Astrocyte (in vitro differentiated cells and primary cell): Measurements from ENCODE around the gene RGL1. TPM values are rescaled to one million over a fixed set of nuclear protein-coding genes. Genes with fewer than 3 reads are reported as not detected.

Experiments
- DNase-seq: peaks from one replicate; pipeline ENCODE4 v3.0.0-alpha.2; 2010; ENCODE audit warnings: low read depth
- FAIRE-seq: peaks from 2 replicates; lab custom pipeline; 2011; peaks lifted over from hg19 to GRCh38; lab: Jason Lieb, UNC
- H2AFZ ChIP-seq: 2 replicates; pipeline ENCODE4 v1.6.0; 2012; ENCODE audit warnings: low read depth, low read length, inconsistent platforms
- H3K27ac ChIP-seq: 2 replicates; pipeline ENCODE4 v1.5.1; 2011; ENCODE audit warnings: low read depth, low read length, inconsistent platforms
- H3K27me3 ChIP-seq: 2 replicates; pipeline ENCODE4 v1.6.0; 2011; ENCODE audit warnings: low read length, inconsistent platforms; ENCODE audit not compliant: insufficient read depth
- H3K36me3 ChIP-seq: 2 replicates; pipeline ENCODE4 v1.5.1; 2011; ENCODE audit warnings: low read length, inconsistent platforms; ENCODE audit not compliant: insufficient read depth
- H3K4me1 ChIP-seq: 2 replicates; pipeline ENCODE4 v1.5.1; 2011; ENCODE audit warnings: low read length, inconsistent platforms; ENCODE audit not compliant: insufficient read depth
- H3K4me2 ChIP-seq: 2 replicates; pipeline ENCODE4 v1.6.0; 2012; ENCODE audit warnings: low read length, inconsistent platforms
- H3K4me3 ChIP-seq: 2 replicates; pipeline ENCODE4 v1.5.1; 2011; ENCODE audit warnings: low read depth, mild to moderate bottlenecking, low read length, inconsistent platforms; ENCODE audit not compliant: insufficient read depth
- H3K79me2 ChIP-seq: 2 replicates; pipeline ENCODE4 v1.6.0; 2012; ENCODE audit warnings: mild to moderate bottlenecking, low read length, inconsistent platforms; ENCODE audit not compliant: insufficient read depth
- H3K9ac ChIP-seq: 2 replicates; pipeline ENCODE4 v1.6.0; 2012; ENCODE audit warnings: mild to moderate bottlenecking, low read length, inconsistent platforms
- H3K9me3 ChIP-seq: 2 replicates; pipeline ENCODE4 v1.5.1; 2012; ENCODE audit warnings: low read depth, mild to moderate bottlenecking, low read length, inconsistent platforms; ENCODE audit not compliant: insufficient read depth
- H4K20me1 ChIP-seq: 2 replicates; pipeline ENCODE4 v1.6.0; 2012; ENCODE audit warnings: low read length, inconsistent platforms; ENCODE audit not compliant: insufficient read depth
- H3K27ac Mint-ChIP-seq: one replicate; pipeline ENCODE4 v1.8.0; 2021; ENCODE audit warnings: mild to moderate bottlenecking, mixed read lengths; ENCODE audit not compliant: unreplicated experiment
- H3K27me3 Mint-ChIP-seq: one replicate; pipeline ENCODE4 v1.8.0; 2021; ENCODE audit warnings: low read depth, mixed read lengths; ENCODE audit not compliant: unreplicated experiment
- H3K36me3 Mint-ChIP-seq: one replicate; pipeline ENCODE4 v1.8.0; 2021; ENCODE audit warnings: low read depth, mixed read lengths; ENCODE audit not compliant: unreplicated experiment
- H3K4me1 Mint-ChIP-seq: one replicate; pipeline ENCODE4 v1.8.0; 2021; ENCODE audit warnings: low read depth, mixed read lengths; ENCODE audit not compliant: unreplicated experiment
- H3K4me3 Mint-ChIP-seq: one replicate; pipeline ENCODE4 v1.8.0; 2021; ENCODE audit warnings: mild to moderate bottlenecking, moderate library complexity, mixed read lengths; ENCODE audit not compliant: unreplicated experiment
- H3K9me3 Mint-ChIP-seq: one replicate; pipeline ENCODE4 v1.8.0; 2021; ENCODE audit warnings: mild to moderate bottlenecking, mixed read lengths; ENCODE audit not compliant: unreplicated experiment
- EZH2 ChIP-seq: IDR thresholded peaks from 2 replicates; pipeline ENCODE4 v1.6.1; 2012; ENCODE audit warnings: mild to moderate bottlenecking, low read length, inconsistent platforms; ENCODE audit not compliant: insufficient read depth
- total RNA-seq: library from RNA; stranded (reverse); gene quantifications from 2 replicates; pipeline ENCODE4 v1.2.1, GENCODE V29; 2021
- TF ChIP-seq, protein P1 (sequence below): IDR thresholded peaks from 2 replicates; pipeline ENCODE4 v1.5.1; 2011; ENCODE audit warnings: low read depth, mild to moderate bottlenecking, inconsistent platforms, low read length, moderate library complexity; ENCODE audit not compliant: insufficient read depth

The RGL1 gene
- total RNA-seq, 1 donor from 2014 or later, result 10.1 TPM

DNA sequence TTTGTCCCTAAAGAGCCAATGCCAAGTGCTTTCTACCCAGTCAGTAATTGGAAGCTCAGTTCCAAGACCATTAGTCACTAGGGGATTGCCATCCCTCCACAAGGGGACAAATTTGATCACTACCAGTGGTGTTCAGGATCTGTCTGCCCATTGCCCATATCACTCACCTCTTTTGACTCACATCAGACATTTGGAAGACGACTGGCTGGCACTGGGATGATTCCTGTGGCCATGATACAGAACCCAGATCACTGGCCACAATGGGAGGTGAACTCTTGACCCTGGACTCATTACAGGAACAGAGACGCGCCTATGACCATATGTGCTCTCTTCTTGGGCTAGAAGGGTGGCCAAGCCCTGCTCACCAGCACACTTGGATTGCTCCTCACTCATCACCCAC lies 161.6 kb downstream of the RGL1 start:
- H3K9ac ChIP-seq, result no peak overlapping the region
- no peak overlapping the region for H3K4me3 ChIP-seq
- no peaks in the 10 kb centered on the region for H3K9me3 ChIP-seq
- Mint-ChIP-seq H3K9me3 (no peaks in the 10 kb centered on the region), H3K4me1 (peaks cover 13% of the 10 kb centered on the region), H3K4me3 (no peak overlapping the region), H3K27ac (no peak overlapping the region), H3K27me3 (peaks cover 1% of the 10 kb centered on the region), H3K36me3 (peaks cover 4% of the 10 kb centered on the region)
- no peak overlapping the region for H3K4me2 ChIP-seq
- DNase-seq (no peak), FAIRE-seq (no peak)
- TF ChIP-seq, protein P1, sequence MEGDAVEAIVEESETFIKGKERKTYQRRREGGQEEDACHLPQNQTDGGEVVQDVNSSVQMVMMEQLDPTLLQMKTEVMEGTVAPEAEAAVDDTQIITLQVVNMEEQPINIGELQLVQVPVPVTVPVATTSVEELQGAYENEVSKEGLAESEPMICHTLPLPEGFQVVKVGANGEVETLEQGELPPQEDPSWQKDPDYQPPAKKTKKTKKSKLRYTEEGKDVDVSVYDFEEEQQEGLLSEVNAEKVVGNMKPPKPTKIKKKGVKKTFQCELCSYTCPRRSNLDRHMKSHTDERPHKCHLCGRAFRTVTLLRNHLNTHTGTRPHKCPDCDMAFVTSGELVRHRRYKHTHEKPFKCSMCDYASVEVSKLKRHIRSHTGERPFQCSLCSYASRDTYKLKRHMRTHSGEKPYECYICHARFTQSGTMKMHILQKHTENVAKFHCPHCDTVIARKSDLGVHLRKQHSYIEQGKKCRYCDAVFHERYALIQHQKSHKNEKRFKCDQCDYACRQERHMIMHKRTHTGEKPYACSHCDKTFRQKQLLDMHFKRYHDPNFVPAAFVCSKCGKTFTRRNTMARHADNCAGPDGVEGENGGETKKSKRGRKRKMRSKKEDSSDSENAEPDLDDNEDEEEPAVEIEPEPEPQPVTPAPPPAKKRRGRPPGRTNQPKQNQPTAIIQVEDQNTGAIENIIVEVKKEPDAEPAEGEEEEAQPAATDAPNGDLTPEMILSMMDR, result no peak
- TF ChIP-seq EZH2, result no peak
- no peaks in the 10 kb centered on the region for H4K20me1 ChIP-seq
- H3K27ac ChIP-seq, result no peak overlapping the region
- H3K36me3 ChIP-seq, result no peaks in the 10 kb centered on the region
- no peaks in the 10 kb centered on the region for H3K79me2 ChIP-seq
- no peak overlapping the region for H2AFZ ChIP-seq
- H3K4me1 ChIP-seq, result no peaks in the 10 kb centered on the region
- no peaks in the 10 kb centered on the region for H3K27me3 ChIP-seq

DNA sequence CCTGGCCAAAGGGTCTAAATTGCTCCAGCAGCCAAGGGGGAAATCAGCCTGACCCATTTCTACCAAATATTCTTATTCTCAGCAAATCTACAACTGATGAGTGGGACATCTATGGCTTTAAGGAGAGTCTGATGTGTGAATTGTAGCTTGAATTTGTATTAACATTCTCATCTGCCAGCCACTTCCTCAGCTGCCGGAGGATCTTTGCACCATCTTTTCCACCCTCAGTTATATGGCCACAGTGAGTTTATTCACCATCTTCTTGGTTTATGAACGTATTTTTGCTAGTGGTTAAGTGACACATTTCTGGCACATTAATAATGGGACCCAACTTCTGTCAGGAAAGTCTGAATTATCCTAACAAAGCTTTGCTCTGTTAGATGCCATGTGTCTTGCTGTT lies 163.0 kb downstream of the RGL1 start:
- TF ChIP-seq, protein P1, result no peak
- no peak for TF ChIP-seq EZH2
- FAIRE-seq, result no peak

DNA sequence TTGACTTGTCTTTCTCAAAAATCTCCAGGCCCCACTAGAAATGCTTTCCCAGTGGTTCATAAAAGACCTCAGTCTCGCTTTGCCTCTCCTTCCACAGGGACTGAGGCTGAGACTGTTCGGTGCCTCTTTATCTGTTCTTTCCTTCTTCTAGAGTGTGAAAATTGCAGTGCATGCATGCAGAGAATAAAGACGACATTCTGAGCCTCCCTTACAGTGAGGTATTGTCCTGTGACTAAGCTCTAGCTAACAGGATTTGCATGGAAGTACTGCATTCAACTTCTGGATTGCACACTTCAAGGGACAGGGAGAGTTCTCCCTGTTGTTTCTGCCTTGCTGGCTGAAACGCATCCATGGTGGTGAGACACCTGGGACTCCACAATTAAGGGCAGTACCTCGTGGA lies 163.5 kb downstream of the RGL1 start:
- no peak overlapping the region for H3K4me3 Mint-ChIP-seq
- Histone ChIP-seq H3K79me2 (no peaks in the 10 kb centered on the region), H3K4me1 (no peaks in the 10 kb centered on the region), H3K9ac (no peak overlapping the region), H3K9me3 (no peaks in the 10 kb centered on the region), H3K4me3 (no peak overlapping the region), H2AFZ (no peak overlapping the region), H4K20me1 (no peaks in the 10 kb centered on the region), H3K27me3 (no peaks in the 10 kb centered on the region), H3K27ac (no peak overlapping the region), H3K4me2 (no peak overlapping the region), H3K36me3 (no peaks in the 10 kb centered on the region)
- peak overlapping the region; percentile 22 for H3K27ac Mint-ChIP-seq
- no peaks in the 10 kb centered on the region for H3K9me3 Mint-ChIP-seq
- peaks cover 13% of the 10 kb centered on the region for H3K4me1 Mint-ChIP-seq
- no peak for TF ChIP-seq EZH2
- TF ChIP-seq, protein P1, result no peak
- DNase-seq, result no peak
- H3K27me3 Mint-ChIP-seq, result no peaks in the 10 kb centered on the region
- no peak for FAIRE-seq
- peaks cover 2% of the 10 kb centered on the region for H3K36me3 Mint-ChIP-seq

More for the DNA sequence above, 163.0 kb downstream of the RGL1 start:
- H3K79me2 ChIP-seq, result no peaks in the 10 kb centered on the region
- DNase-seq, result no peak
- Mint-ChIP-seq H3K36me3 (peaks cover 3% of the 10 kb centered on the region), H3K4me3 (no peak overlapping the region), H3K4me1 (peaks cover 13% of the 10 kb centered on the region), H3K27ac (no peak overlapping the region), H3K9me3 (no peaks in the 10 kb centered on the region), H3K27me3 (no peaks in the 10 kb centered on the region)
- H4K20me1 ChIP-seq, result no peaks in the 10 kb centered on the region
- no peak overlapping the region for H2AFZ ChIP-seq
- no peaks in the 10 kb centered on the region for H3K36me3 ChIP-seq
- H3K4me1 ChIP-seq, result no peaks in the 10 kb centered on the region
- H3K9me3 ChIP-seq, result no peaks in the 10 kb centered on the region
- H3K4me2 ChIP-seq, result no peak overlapping the region
- H3K9ac ChIP-seq, result no peak overlapping the region
- no peaks in the 10 kb centered on the region for H3K27me3 ChIP-seq
- no peak overlapping the region for H3K4me3 ChIP-seq
- no peak overlapping the region for H3K27ac ChIP-seq
